ENCODE data around the gene APOL2. TPM values are rescaled to one million over a fixed set of nuclear protein-coding genes. Genes with fewer than 3 reads are reported as not detected.

APOL2 gene
- total RNA-seq, 4 donors from 2014 or later: 15.6 to 96.2 (median 60.3) TPM

- no peak for DNase-seq
- TF ChIP-seq POLR2A (IDR thresholded peaks at IDR 0.05): no peak
- no peak for TF ChIP-seq CTCF (IDR thresholded peaks at IDR 0.05)
- Histone ChIP-seq H3K9me3 (no peaks in the 10 kb centered on the region), H3K4me1 (no peaks in the 10 kb centered on the region), H3K4me3 (no peak overlapping the region), H3K27ac (no peak overlapping the region), H3K27me3 (no peaks in the 10 kb centered on the region), H3K36me3 (no peaks in the 10 kb centered on the region)
- intact Hi-C loops (cut with DNase I; ENCODE audit: low total_unique reads): no loop called here
These were observed 20.6 kb downstream of the APOL2 start for GRCh38 chr22:36218648-36219193.

GRCh38 chr22:36215981-36216380, 23.3 kb downstream of the APOL2 start:
- TF ChIP-seq CTCF (IDR thresholded peaks at IDR 0.05) (no peak), POLR2A (IDR thresholded peaks at IDR 0.05) (no peak)
- Histone ChIP-seq H3K9me3 (no peaks in the 10 kb centered on the region), H3K4me3 (no peak overlapping the region), H3K27me3 (no peaks in the 10 kb centered on the region), H3K27ac (no peak overlapping the region), H3K4me1 (no peaks in the 10 kb centered on the region), H3K36me3 (no peaks in the 10 kb centered on the region)
- intact Hi-C loops (cut with DNase I; ENCODE audit: low total_unique reads): no loop called here
- DNase-seq: no peak

- TF ChIP-seq POLR2A (IDR thresholded peaks at IDR 0.05) (no peak), CTCF (IDR thresholded peaks at IDR 0.05) (no peak)
- Histone ChIP-seq H3K9me3 (no peaks in the 10 kb centered on the region), H3K4me1 (no peaks in the 10 kb centered on the region), H3K27ac (no peak overlapping the region), H3K36me3 (no peaks in the 10 kb centered on the region), H3K4me3 (no peak overlapping the region), H3K27me3 (no peaks in the 10 kb centered on the region)
- no peak for DNase-seq
- intact Hi-C loops (cut with DNase I; ENCODE audit: low total_unique reads): no loop called here
These were observed 25.7 kb downstream of the APOL2 start for GRCh38 chr22:36213586-36213985.

GRCh38 chr22:36212901-36213300, 26.4 kb downstream of the APOL2 start:
- no peaks in the 10 kb centered on the region for H3K27me3 ChIP-seq
- no peaks in the 10 kb centered on the region for H3K9me3 ChIP-seq
- H3K4me1 ChIP-seq: no peaks in the 10 kb centered on the region
- H3K27ac ChIP-seq: no peak overlapping the region
- DNase-seq: no peak
- H3K4me3 ChIP-seq: no peak overlapping the region
- intact Hi-C loops (cut with DNase I; ENCODE audit: low total_unique reads): no loop called here
- no peak for TF ChIP-seq POLR2A (IDR thresholded peaks at IDR 0.05)
- no peaks in the 10 kb centered on the region for H3K36me3 ChIP-seq

GRCh38 chr22:36211237-36211861, 28.0 kb downstream of the APOL2 start:
- intact Hi-C loops (cut with DNase I; ENCODE audit: low total_unique reads): no loop called here
- H3K4me1 ChIP-seq: no peaks in the 10 kb centered on the region
- DNase-seq: no peak
- H3K27ac ChIP-seq: no peak overlapping the region
- TF ChIP-seq POLR2A (IDR thresholded peaks at IDR 0.05) (no peak), CTCF (IDR thresholded peaks at IDR 0.05) (no peak)
- H3K36me3 ChIP-seq: no peaks in the 10 kb centered on the region
- H3K4me3 ChIP-seq: no peak overlapping the region
- H3K27me3 ChIP-seq: no peaks in the 10 kb centered on the region
- H3K9me3 ChIP-seq: no peaks in the 10 kb centered on the region

Measured in uterus (tissue), 4 donors.